K562 (cell line): ENCODE data around the gene WDR13. TPM values are rescaled to one million over a fixed set of nuclear protein-coding genes. Genes with fewer than 3 reads are reported as not detected.

Experiments used
- ATF6 ChIP-seq: sonication (generic); formaldehyde crosslinking; IDR thresholded peaks from 2 replicates; pipeline ENCODE4 v1.4.0; 2020; ENCODE audit warnings: mild to moderate bottlenecking, missing genetic modification reagents
- CBFA2T3 ChIP-seq: fragments of 450-650 bp; IDR thresholded peaks from 2 replicates; pipeline ENCODE4 v1.6.1; 2017
- CC2D1A ChIP-seq: fragments of 450-650 bp; IDR thresholded peaks from 2 replicates; pipeline ENCODE4 v1.6.1; 2017; ENCODE audit warnings: mild to moderate bottlenecking
- CREB3L1 ChIP-seq: fragments of 450-650 bp; IDR thresholded peaks from 2 replicates; pipeline ENCODE4 v1.6.1; 2014; ENCODE audit warnings: low read depth, mild to moderate bottlenecking, moderate library complexity, borderline replicate concordance
- CXXC5 ChIP-seq: fragments of 250-450 bp; sonication (Bioruptor Pico); IDR thresholded peaks from 2 replicates; pipeline ENCODE4 v1.8.0; 2022; ENCODE audit warnings: inconsistent platforms, mild to moderate bottlenecking, moderate library complexity
- E2F6 ChIP-seq, 2 experiments: IDR thresholded peaks; 2 replicates each; pipeline ENCODE4 v1.6.1; 2011; ENCODE audit warnings: borderline replicate concordance in 1 of 2, control low read depth in 1 of 2, low read depth in 1 of 2, low read length in 1 of 2, mild to moderate bottlenecking in 1 of 2, mixed read lengths in 1 of 2, moderate library complexity in 1 of 2; ENCODE audit not compliant: insufficient read depth in 1 of 2, insufficient read length in 1 of 2, poor library complexity in 1 of 2, severe bottlenecking in 1 of 2; ENCODE audit errors: extremely low read depth in 1 of 2
- ELF2 ChIP-seq: fragments of 250-450 bp; sonication (Bioruptor Pico); IDR thresholded peaks from 2 replicates; pipeline ENCODE4 v1.5.0; 2021; ENCODE audit warnings: mild to moderate bottlenecking
- FOXK1 ChIP-seq: sonication (generic); formaldehyde crosslinking; IDR thresholded peaks from 2 replicates; pipeline ENCODE4 v1.8.0; 2022; ENCODE audit warnings: missing genetic modification reagents, mild to moderate bottlenecking, borderline replicate concordance
- KLF6 ChIP-seq: fragments of 250-450 bp; sonication (Bioruptor Pico); IDR thresholded peaks from 2 replicates; pipeline ENCODE4 v1.4.0; 2020; ENCODE audit warnings: mild to moderate bottlenecking, moderate library complexity, borderline replicate concordance
- PHB ChIP-seq: fragments of 250-450 bp; sonication (Bioruptor Pico); IDR thresholded peaks from 2 replicates; pipeline ENCODE4 v1.5.0; 2021
- STAT5A ChIP-seq: IDR thresholded peaks from 2 replicates; pipeline ENCODE4 v1.6.1; 2012; ENCODE audit warnings: low read length, inconsistent platforms, borderline replicate concordance
- ZEB2 ChIP-seq: fragments of 450-650 bp; IDR thresholded peaks from 2 replicates; pipeline ENCODE4 v1.6.1; 2016
- ZNF511 ChIP-seq: sonication (generic); formaldehyde crosslinking; IDR thresholded peaks from 2 replicates; pipeline ENCODE4 v1.8.0; 2022; ENCODE audit warnings: mild to moderate bottlenecking, missing genetic modification reagents
- ZNF639 ChIP-seq, 2 experiments: fragments of 200-800 bp in 1 of 2; sonication (Bioruptor generic) in 1 of 2; sonication (generic) in 1 of 2; formaldehyde crosslinking in 1 of 2; IDR thresholded peaks in 1 of 2; conservative IDR thresholded peaks in 1 of 2; 2 replicates each; pipeline versions ENCODE4 v1.5.0 to v1.6.1; 2016 to 2020; ENCODE audit warnings: missing compliant biosample characterization in 1 of 2, missing genetic modification characterization in 1 of 2, missing genetic modification reagents in 1 of 2
- ZNF740 ChIP-seq, 3 experiments: fragments of 200-800 bp in 1 of 3; sonication (Bioruptor generic) in 1 of 3; sonication (generic) in 1 of 3; formaldehyde crosslinking in 1 of 3; IDR thresholded peaks; 2 replicates each; pipeline versions ENCODE4 v1.6.1 to v1.8.0; 2016 to 2022; ENCODE audit warnings: mild to moderate bottlenecking in 2 of 3, missing compliant biosample characterization in 2 of 3, missing genetic modification characterization in 2 of 3, missing genetic modification reagents in 1 of 3
- ZNF75A ChIP-seq: fragments of 450-650 bp; formaldehyde crosslinking; IDR thresholded peaks from 2 replicates; pipeline ENCODE4 v1.4.0; 2020; ENCODE audit warnings: mild to moderate bottlenecking
- polyA plus RNA-seq, 8 experiments: library from polyadenylated mRNA; depleted of rRNA in 4 of 8; stranded (reverse) in 5 of 8; unstranded in 3 of 8; fragments of >200 nt; fragmentation: Nextera tagmentation in 2 of 8; fragmentation: Illumina TruSeq in 1 of 8; extraction: Ambion mirVana in 2 of 8; extraction: Trizol in 1 of 8; gene quantifications; 2 replicates each; pipeline versions ENCODE4 v1.2.1 to v1.2.3, GENCODE V29; 2011 to 2014; ENCODE audit warnings: inconsistent platforms in 1 of 8, missing spikeins in 1 of 8
- total RNA-seq, 7 experiments: library from RNA; depleted of rRNA in 6 of 7; stranded (reverse); fragments of >200 nt in 6 of 7; fragmentation: Illumina TruSeq in 2 of 7; extraction: Trizol in 2 of 7; gene quantifications; 2 replicates each; pipeline versions ENCODE4 v1.2.1 to v1.2.3, GENCODE V29; 2011 to 2021; ENCODE audit warnings: low replicate concordance in 1 of 7

Gene WDR13
- total and polyA plus RNA-seq, 9 of the 15 experiments (the other 6 are each of a cell fraction or from before 2014, with no cell fraction given) = 7.4 to 70.5 (median 31.4) TPM

GRCh38 chrX:48574270-48575266 lies 22.7 kb upstream of the WDR13 start, which contains the start of gene RBM3 (continued):
- peak; percentile 99 for TF ChIP-seq CREB3L1
- TF ChIP-seq FOXK1 = 0 out of 2 replicates have a peak, but pooled peaks have one; percentile 63
- 0 out of 2 replicates have a peak, but pooled peaks have one; percentile 6 for TF ChIP-seq CC2D1A
- no peak for TF ChIP-seq ZNF75A (CRISPR knock-in tag)
- no peak for TF ChIP-seq PHB
- no peak for TF ChIP-seq CBFA2T3
- peak; percentile 67 to 84 for TF ChIP-seq E2F6 (IDR thresholded peaks at IDR 0.05; ENCODE audit: borderline replicate concordance in 1 of 2, extremely low read depth in 1 of 2, insufficient read depth in 1 of 2, insufficient read length in 1 of 2, low read depth in 1 of 2, low read length in 1 of 2, poor library complexity in 1 of 2, severe bottlenecking in 1 of 2)
- peak; percentile 95 for TF ChIP-seq CXXC5 (CRISPR knock-in tag)
- TF ChIP-seq ZNF639 (CRISPR knock-in tag; conservative IDR thresholded peaks at IDR 0.05 in 1 of 2, IDR thresholded peaks at IDR 0.05 in 1 of 2) = peak in 1 of 2 experiments; percentile 82; a peak in 2 of 4 replicates
- TF ChIP-seq ZNF511 (CRISPR knock-in tag) = peak; percentile 93; the same call in 1 of the 2 replicates
- 0 out of 2 replicates have a peak, but pooled peaks have one; percentile 5 for TF ChIP-seq ATF6 (CRISPR knock-in tag)
- peak; percentile 73; the same call in 1 of the 2 replicates for TF ChIP-seq ZEB2
- TF ChIP-seq ZNF740 (CRISPR knock-in tag; IDR thresholded peaks at IDR 0.05) = no peak
- peak in 1 of 2 experiments; percentile 95; a peak in 2 of 4 replicates for TF ChIP-seq ZNF740 (tag; IDR thresholded peaks at IDR 0.05)
- TF ChIP-seq STAT5A = peak; percentile 9; the same call in 1 of the 2 replicates
- peak; percentile 96 for TF ChIP-seq ELF2 (CRISPR knock-in tag)
- TF ChIP-seq KLF6 (CRISPR knock-in tag) = peak; percentile 98
